Esophagus squamous epithelium (tissue), 4 donors: Measurements from ENCODE around the gene MOV10L1.

ENCODE experiments used
- POLR2A ChIP-seq, 4 donors: fragments of 450-650 bp; IDR thresholded peaks; one replicate each; pipeline ENCODE4 v1.6.1; 2017; ENCODE audit warnings: antibody characterized with exemption in 4 of 4, mild to moderate bottlenecking in 4 of 4, moderate library complexity in 3 of 4
- TF ChIP-seq, protein P1 (sequence below), 6 experiments: fragments of 450-650 bp in 4 of 6; fragments of 200-600 bp in 2 of 6; sonication (generic) in 2 of 6; IDR thresholded peaks; one replicate each; pipeline ENCODE4 v1.5.1; 2016 to 2019; ENCODE audit warnings: antibody characterized with exemption in 6 of 6, mild to moderate bottlenecking in 4 of 6, moderate library complexity in 4 of 6

DNA sequence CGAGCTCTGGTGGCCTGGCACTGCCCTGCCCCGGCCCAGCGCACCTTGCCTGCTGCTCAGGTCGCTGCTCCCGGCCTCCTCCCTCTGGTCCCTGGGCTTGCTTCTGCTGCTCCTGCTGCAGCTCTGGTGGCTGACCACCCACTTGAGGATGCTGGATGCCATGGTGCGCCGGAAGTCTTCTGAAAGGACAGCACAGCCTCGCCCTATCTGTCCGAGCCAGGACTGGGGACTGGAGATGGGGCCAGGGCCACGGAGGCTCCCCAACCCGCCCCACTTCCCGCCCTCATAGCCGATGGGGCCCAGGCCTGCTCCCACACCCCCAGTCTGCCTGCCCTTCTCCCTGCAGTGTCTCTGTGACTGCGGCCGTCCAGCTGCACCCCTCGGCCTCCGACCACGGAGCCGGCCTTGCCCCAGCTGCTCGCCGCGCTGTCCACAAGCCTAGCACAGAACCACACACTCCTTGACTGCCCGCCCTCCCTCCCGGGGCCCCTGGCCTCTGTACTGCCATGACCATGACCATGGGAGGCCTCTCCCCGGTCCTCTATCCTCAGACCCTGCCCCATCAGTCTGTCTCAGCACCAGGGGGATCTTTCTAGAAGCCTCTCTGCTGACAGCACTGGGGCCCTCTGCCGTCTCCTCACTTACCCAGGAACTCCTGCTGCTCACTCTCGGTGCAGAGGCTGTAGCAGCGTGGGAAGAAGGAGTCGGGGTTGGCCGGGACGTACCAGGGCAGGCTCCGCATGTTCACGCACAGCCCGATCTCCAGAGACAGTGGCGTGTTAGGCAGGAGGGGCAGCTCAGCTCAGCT is 44.4 kb upstream of the MOV10L1 start:
- TF ChIP-seq, protein P1, sequence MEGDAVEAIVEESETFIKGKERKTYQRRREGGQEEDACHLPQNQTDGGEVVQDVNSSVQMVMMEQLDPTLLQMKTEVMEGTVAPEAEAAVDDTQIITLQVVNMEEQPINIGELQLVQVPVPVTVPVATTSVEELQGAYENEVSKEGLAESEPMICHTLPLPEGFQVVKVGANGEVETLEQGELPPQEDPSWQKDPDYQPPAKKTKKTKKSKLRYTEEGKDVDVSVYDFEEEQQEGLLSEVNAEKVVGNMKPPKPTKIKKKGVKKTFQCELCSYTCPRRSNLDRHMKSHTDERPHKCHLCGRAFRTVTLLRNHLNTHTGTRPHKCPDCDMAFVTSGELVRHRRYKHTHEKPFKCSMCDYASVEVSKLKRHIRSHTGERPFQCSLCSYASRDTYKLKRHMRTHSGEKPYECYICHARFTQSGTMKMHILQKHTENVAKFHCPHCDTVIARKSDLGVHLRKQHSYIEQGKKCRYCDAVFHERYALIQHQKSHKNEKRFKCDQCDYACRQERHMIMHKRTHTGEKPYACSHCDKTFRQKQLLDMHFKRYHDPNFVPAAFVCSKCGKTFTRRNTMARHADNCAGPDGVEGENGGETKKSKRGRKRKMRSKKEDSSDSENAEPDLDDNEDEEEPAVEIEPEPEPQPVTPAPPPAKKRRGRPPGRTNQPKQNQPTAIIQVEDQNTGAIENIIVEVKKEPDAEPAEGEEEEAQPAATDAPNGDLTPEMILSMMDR (IDR thresholded peaks at IDR 0.05): no peak
- no peak for TF ChIP-seq POLR2A (IDR thresholded peaks at IDR 0.05)
